ENCODE results near the gene CCDC9B. TPM values are rescaled to one million over a fixed set of nuclear protein-coding genes. Genes with fewer than 3 reads are reported as not detected.

The CCDC9B gene
- total and polyA plus RNA-seq, 2 experiments from 2014 or later = 19.6 to 33.1 TPM

GRCh38 chr15:40368719-40369473, 28.2 kb upstream of the CCDC9B start:
- WGBS, 2 experiments (ENCODE audit: low coverage in 1 of 2, low lambda C conversion rate in 2 of 2, missing lambda C conversion rate in 2 of 2) = 95 to 96% methylated on average over 23 to 24 of the region's 24 CpGs

GRCh38 chr15:40367686-40368611, 27.2 kb upstream of the CCDC9B start:
- peak overlapping the region; percentile 16; the same call in 1 of the 2 replicates for H3K9ac ChIP-seq
- DNase-seq = peak; percentile 96
- no peaks in the 10 kb centered on the region for H3K27me3 ChIP-seq (replicated peaks; ENCODE audit: insufficient read depth)
- no peak overlapping the region for H3K27ac ChIP-seq
- WGBS, 2 experiments (ENCODE audit: low coverage in 1 of 2, low lambda C conversion rate in 2 of 2, missing lambda C conversion rate in 2 of 2) = 16 to 23% methylated on average over 52 to 71 of the region's 91 CpGs
- peak overlapping the region; percentile 12 for H3K4me2 ChIP-seq (ENCODE audit: unreplicated experiment)
- peak overlapping the region; percentile 85 for H2AFZ ChIP-seq
- H3F3A ChIP-seq (ENCODE audit: insufficient read depth) = no peaks in the 10 kb centered on the region
- H3K4me1 ChIP-seq (ENCODE audit: insufficient read depth) = no peaks in the 10 kb centered on the region
- H3K9me3 ChIP-seq (ENCODE audit: low read depth) = no peaks in the 10 kb centered on the region
- H3K79me2 ChIP-seq (ENCODE audit: insufficient read depth) = no peaks in the 10 kb centered on the region
- peak overlapping the region; percentile 53; the same call in 1 of the 2 replicates for H3K4me3 ChIP-seq
- TF ChIP-seq EZH2phosphoT487 (IDR thresholded peaks at IDR 0.05; ENCODE audit: insufficient read depth, low read depth) (no peak), EZH2 (IDR thresholded peaks at IDR 0.05; ENCODE audit: insufficient read depth, poor library complexity, severe bottlenecking) (no peak)
- H3K9me2 ChIP-seq (ENCODE audit: insufficient read depth) = no peaks in the 10 kb centered on the region
- no peaks in the 10 kb centered on the region for H3K36me3 ChIP-seq (ENCODE audit: low read depth)
- no peaks in the 10 kb centered on the region for H4K20me1 ChIP-seq (ENCODE audit: insufficient read depth)
- in situ Hi-C loops (cut with MboI) = no loop called here

More at GRCh38 chr15:40368719-40369473, 28.2 kb upstream of the CCDC9B start:
- Histone ChIP-seq H3K9me2 (ENCODE audit: insufficient read depth) (no peaks in the 10 kb centered on the region), H3K4me2 (ENCODE audit: unreplicated experiment) (no peak overlapping the region), H3K4me1 (ENCODE audit: insufficient read depth) (no peaks in the 10 kb centered on the region), H3K27ac (no peak overlapping the region), H3K9ac (0 out of 2 replicates have a peak overlapping the region, but pooled peaks have one; percentile 16), H2AFZ (0 out of 2 replicates have a peak overlapping the region, but pooled peaks have one; percentile 85), H3K27me3 (replicated peaks; ENCODE audit: insufficient read depth) (no peaks in the 10 kb centered on the region), H3K36me3 (ENCODE audit: low read depth) (no peaks in the 10 kb centered on the region), H4K20me1 (ENCODE audit: insufficient read depth) (no peaks in the 10 kb centered on the region), H3F3A (ENCODE audit: insufficient read depth) (no peaks in the 10 kb centered on the region), H3K9me3 (ENCODE audit: low read depth) (no peaks in the 10 kb centered on the region), H3K79me2 (ENCODE audit: insufficient read depth) (no peaks in the 10 kb centered on the region), H3K4me3 (no peak overlapping the region)
- TF ChIP-seq EZH2 (IDR thresholded peaks at IDR 0.05; ENCODE audit: insufficient read depth, poor library complexity, severe bottlenecking) (no peak), EZH2phosphoT487 (IDR thresholded peaks at IDR 0.05; ENCODE audit: insufficient read depth, low read depth) (no peak)
- in situ Hi-C loops (cut with MboI) = no loop called here
- no peak for DNase-seq

- DNase-seq = no peak
- no peak for TF ChIP-seq EZH2 (IDR thresholded peaks at IDR 0.05; ENCODE audit: insufficient read depth, poor library complexity, severe bottlenecking)
- Histone ChIP-seq H3K79me2 (ENCODE audit: insufficient read depth) (no peaks in the 10 kb centered on the region), H2AFZ (no peak overlapping the region), H3F3A (ENCODE audit: insufficient read depth) (no peaks in the 10 kb centered on the region), H3K27me3 (replicated peaks; ENCODE audit: insufficient read depth) (no peaks in the 10 kb centered on the region), H3K9me3 (ENCODE audit: low read depth) (no peaks in the 10 kb centered on the region), H3K9ac (no peak overlapping the region), H4K20me1 (ENCODE audit: insufficient read depth) (no peaks in the 10 kb centered on the region), H3K4me1 (ENCODE audit: insufficient read depth) (no peaks in the 10 kb centered on the region), H3K4me2 (ENCODE audit: unreplicated experiment) (peak overlapping the region; percentile 12), H3K4me3 (no peak overlapping the region), H3K36me3 (ENCODE audit: low read depth) (no peaks in the 10 kb centered on the region), H3K27ac (no peak overlapping the region), H3K9me2 (ENCODE audit: insufficient read depth) (no peaks in the 10 kb centered on the region)
- in situ Hi-C loops (cut with MboI) = no loop called here
- 68 to 84% methylated on average over 5 of the region's 5 CpGs for WGBS, 2 experiments (ENCODE audit: low coverage in 1 of 2, low lambda C conversion rate in 2 of 2, missing lambda C conversion rate in 2 of 2)
Observed at GRCh38 chr15:40367371-40367685, 26.6 kb upstream of the CCDC9B start.

- Histone ChIP-seq H3K36me3 (ENCODE audit: low read depth) (no peaks in the 10 kb centered on the region), H3F3A (ENCODE audit: insufficient read depth) (no peaks in the 10 kb centered on the region), H3K9ac (no peak overlapping the region), H3K27me3 (replicated peaks; ENCODE audit: insufficient read depth) (no peaks in the 10 kb centered on the region; the same call in 1 of the 2 replicates), H3K9me3 (ENCODE audit: low read depth) (no peaks in the 10 kb centered on the region), H2AFZ (no peak overlapping the region), H4K20me1 (ENCODE audit: insufficient read depth) (no peaks in the 10 kb centered on the region), H3K4me1 (ENCODE audit: insufficient read depth) (no peaks in the 10 kb centered on the region), H3K4me3 (no peak overlapping the region), H3K27ac (no peak overlapping the region), H3K9me2 (ENCODE audit: insufficient read depth) (no peaks in the 10 kb centered on the region), H3K79me2 (ENCODE audit: insufficient read depth) (no peaks in the 10 kb centered on the region), H3K4me2 (ENCODE audit: unreplicated experiment) (no peak overlapping the region)
- no peak for TF ChIP-seq EZH2 (IDR thresholded peaks at IDR 0.05; ENCODE audit: insufficient read depth, poor library complexity, severe bottlenecking)
- no peak for TF ChIP-seq EZH2phosphoT487 (IDR thresholded peaks at IDR 0.05; ENCODE audit: insufficient read depth, low read depth)
- in situ Hi-C loops (cut with MboI) = no loop called here
- DNase-seq = no peak
- WGBS, 2 experiments (ENCODE audit: low coverage in 1 of 2, low lambda C conversion rate in 2 of 2, missing lambda C conversion rate in 2 of 2) = 83 to 86% methylated on average over 13 to 14 of the region's 14 CpGs
Observed at GRCh38 chr15:40366457-40367370, 26.0 kb upstream of the CCDC9B start.

All from GM23248 (cell line).